CD8-positive, alpha-beta memory T cell (primary cell): ENCODE data around the gene RAI1. TPM values are rescaled to one million over a fixed set of nuclear protein-coding genes. Genes with fewer than 3 reads are reported as not detected.

Source experiments
- CTCF ChIA-PET: fragments of 350-600 bp; sonication (Branson Sonifier 250); formaldehyde crosslinking; loops from one replicate; lab custom pipeline; 2021; ENCODE audit warnings: antibody characterized with exemption; lab: Charles Lee
- POLR2A ChIA-PET: fragments of 350-600 bp; sonication (Branson Sonifier 250); formaldehyde crosslinking; loops from one replicate; lab custom pipeline; 2021; ENCODE audit warnings: antibody characterized with exemption; lab: Charles Lee
- DNase-seq, 5 donors: peaks; one replicate each; pipeline versions ENCODE4 v3.0.0 to v3.0.0-alpha.2; 2020 to 2022; ENCODE audit warnings: mixed read lengths in 1 of 5
- H3K27ac ChIP-seq: one replicate; pipeline ENCODE4 v1.7.0; 2013; ENCODE audit warnings: low read depth, mild to moderate bottlenecking, low read length, moderate library complexity
- H3K27me3 ChIP-seq: 2 replicates; pipeline ENCODE4 v1.7.0; 2013; ENCODE audit warnings: low read length, mild to moderate bottlenecking; ENCODE audit not compliant: insufficient read depth, poor library complexity, severe bottlenecking
- H3K36me3 ChIP-seq: 2 replicates; pipeline ENCODE4 v1.7.0; 2013; ENCODE audit warnings: mild to moderate bottlenecking, low read length, moderate library complexity; ENCODE audit not compliant: insufficient read depth
- H3K4me1 ChIP-seq: 2 replicates; pipeline ENCODE4 v1.7.0; 2013; ENCODE audit warnings: mild to moderate bottlenecking, low read length, moderate library complexity; ENCODE audit not compliant: insufficient read depth
- H3K4me3 ChIP-seq: 2 replicates; pipeline ENCODE4 v1.7.0; 2013; ENCODE audit warnings: mild to moderate bottlenecking, low read length
- H3K9me3 ChIP-seq: 2 replicates; pipeline ENCODE4 v1.7.0; 2013; ENCODE audit warnings: mild to moderate bottlenecking, low read length
- H3K27ac Mint-ChIP-seq, 8 donors: one replicate each; pipeline ENCODE4 v1.8.0; 2020 to 2021; ENCODE audit warnings: mixed read lengths in 8 of 8, mild to moderate bottlenecking in 6 of 8, inconsistent platforms in 3 of 8, moderate library complexity in 3 of 8
- H3K27me3 Mint-ChIP-seq, 2 donors: one replicate each; pipeline ENCODE4 v1.8.0; 2020 to 2021; ENCODE audit warnings: mixed read lengths in 2 of 2, mild to moderate bottlenecking in 1 of 2, moderate library complexity in 1 of 2
- H3K36me3 Mint-ChIP-seq, 3 donors: one replicate each; pipeline ENCODE4 v1.8.0; 2020 to 2021; ENCODE audit warnings: mixed read lengths in 3 of 3, inconsistent platforms in 1 of 3, mild to moderate bottlenecking in 1 of 3
- H3K4me1 Mint-ChIP-seq, 3 donors: one replicate each; pipeline ENCODE4 v1.8.0; 2020 to 2021; ENCODE audit warnings: mixed read lengths in 3 of 3, inconsistent platforms in 1 of 3, mild to moderate bottlenecking in 1 of 3
- H3K4me3 Mint-ChIP-seq, 7 donors: one replicate each; pipeline ENCODE4 v1.8.0; 2020 to 2021; ENCODE audit warnings: mixed read lengths in 7 of 7, mild to moderate bottlenecking in 6 of 7, moderate library complexity in 4 of 7, inconsistent platforms in 2 of 7
- H3K9me3 Mint-ChIP-seq, 5 donors: one replicate each; pipeline ENCODE4 v1.8.0; 2020 to 2022; ENCODE audit warnings: mixed read lengths in 5 of 5, mild to moderate bottlenecking in 3 of 5, moderate library complexity in 2 of 5, inconsistent platforms in 1 of 5
- polyA plus RNA-seq: library from polyadenylated mRNA; unstranded; fragments of 300-500 nt; fragmentation: Illumina TruSeq; gene quantifications from one replicate; pipeline ENCODE4 v1.2.3, GENCODE V29; 2021
- total RNA-seq, 2 experiments: library from RNA; stranded (reverse); gene quantifications; one replicate each; pipeline ENCODE4 v1.2.3, GENCODE V29; 2021

RAI1 gene
- total and polyA plus RNA-seq, 3 experiments from 2014 or later = 5.6 to 20.2 (median 19.7) TPM

- no peak for DNase-seq
- no peaks in the 10 kb centered on the region for H3K9me3 ChIP-seq
- ChIA-PET POLR2A (interaction anchor here (1.1 kb wide), 1 partner anchor 62 kb away, joined by 7 read pairs; no protein-coding TSS in a partner anchor), CTCF (no interaction called here)
- no peak overlapping the region for H3K27ac ChIP-seq
- H3K4me3 Mint-ChIP-seq = no peak overlapping the region
- no peaks in the 10 kb centered on the region for H3K4me1 ChIP-seq
- no peak overlapping the region for H3K27ac Mint-ChIP-seq
- no peaks in the 10 kb centered on the region for H3K36me3 ChIP-seq
- H3K9me3 Mint-ChIP-seq = no peaks in the 10 kb centered on the region
- H3K4me1 Mint-ChIP-seq = peaks cover 0 to 14% (median 4%) of the 10 kb centered on the region in 3 donors
- H3K27me3 Mint-ChIP-seq = no peaks in the 10 kb centered on the region
- H3K27me3 ChIP-seq = no peaks in the 10 kb centered on the region
- no peak overlapping the region for H3K4me3 ChIP-seq
- peaks cover 0 to 10% (median 2%) of the 10 kb centered on the region in 3 donors for H3K36me3 Mint-ChIP-seq
Observed at GRCh38 chr17:17704931-17705330, 23.7 kb downstream of the RAI1 start.

- Histone ChIP-seq H3K27ac (no peak overlapping the region), H3K4me1 (no peaks in the 10 kb centered on the region), H3K9me3 (no peaks in the 10 kb centered on the region), H3K4me3 (no peak overlapping the region), H3K27me3 (no peaks in the 10 kb centered on the region), H3K36me3 (no peaks in the 10 kb centered on the region)
- H3K4me3 Mint-ChIP-seq = no peak overlapping the region
- H3K27ac Mint-ChIP-seq = no peak overlapping the region
- no peaks in the 10 kb centered on the region for H3K27me3 Mint-ChIP-seq
- DNase-seq = no peak
- no peaks in the 10 kb centered on the region for H3K9me3 Mint-ChIP-seq
- peaks cover 0 to 14% (median 4%) of the 10 kb centered on the region in 3 donors for H3K4me1 Mint-ChIP-seq
- H3K36me3 Mint-ChIP-seq = peaks cover 0 to 10% (median 2%) of the 10 kb centered on the region in 3 donors
- POLR2A ChIA-PET = no interaction called here
- CTCF ChIA-PET = interaction anchor here (0.7 kb wide), 1 partner anchor 24 kb away, joined by 3 read pairs; no protein-coding TSS in a partner anchor
Observed at GRCh38 chr17:17706140-17707060, 25.1 kb downstream of the RAI1 start.

GRCh38 chr17:17708295-17708694 lies 27.0 kb downstream of the RAI1 start:
- H3K27ac ChIP-seq = no peak overlapping the region
- no peaks in the 10 kb centered on the region for H3K9me3 Mint-ChIP-seq
- ChIA-PET POLR2A (no interaction called here), CTCF (no interaction called here)
- H3K4me1 Mint-ChIP-seq = peaks cover 11 to 19% (median 11%) of the 10 kb centered on the region in 3 donors
- no peaks in the 10 kb centered on the region for H3K27me3 ChIP-seq
- no peak overlapping the region for H3K4me3 Mint-ChIP-seq
- H3K27me3 Mint-ChIP-seq = no peaks in the 10 kb centered on the region
- H3K9me3 ChIP-seq = no peaks in the 10 kb centered on the region
- DNase-seq = no peak
- H3K4me3 ChIP-seq = no peak overlapping the region
- peaks cover 5% of the 10 kb centered on the region for H3K4me1 ChIP-seq
- H3K36me3 Mint-ChIP-seq = peaks cover 0 to 10% (median 2%) of the 10 kb centered on the region in 3 donors
- H3K27ac Mint-ChIP-seq = no peak overlapping the region
- no peaks in the 10 kb centered on the region for H3K36me3 ChIP-seq

GRCh38 chr17:17708816-17709215 lies 27.6 kb downstream of the RAI1 start:
- H3K27ac ChIP-seq = no peak overlapping the region
- H3K27ac Mint-ChIP-seq = peak overlapping the region in 1 of 8 donors; percentile 29
- no peak for DNase-seq
- H3K4me1 ChIP-seq = peaks cover 5% of the 10 kb centered on the region
- no peaks in the 10 kb centered on the region for H3K27me3 Mint-ChIP-seq
- CTCF ChIA-PET = no interaction called here
- H3K9me3 ChIP-seq = no peaks in the 10 kb centered on the region
- H3K4me1 Mint-ChIP-seq = peaks cover 11 to 14% (median 11%) of the 10 kb centered on the region in 3 donors
- H3K4me3 Mint-ChIP-seq = no peak overlapping the region
- POLR2A ChIA-PET = no interaction called here
- no peaks in the 10 kb centered on the region for H3K9me3 Mint-ChIP-seq
- H3K4me3 ChIP-seq = no peak overlapping the region
- peaks cover 0 to 8% (median 2%) of the 10 kb centered on the region in 3 donors for H3K36me3 Mint-ChIP-seq
- H3K36me3 ChIP-seq = no peaks in the 10 kb centered on the region
- H3K27me3 ChIP-seq = no peaks in the 10 kb centered on the region

GRCh38 chr17:17709815-17710321 lies 28.6 kb downstream of the RAI1 start:
- CTCF ChIA-PET = no interaction called here
- POLR2A ChIA-PET = interaction anchor here (0.6 kb wide), 1 partner anchor 22 kb away, joined by 3 read pairs; no protein-coding TSS in a partner anchor
- no peak overlapping the region for H3K27ac ChIP-seq
- H3K27me3 Mint-ChIP-seq = no peaks in the 10 kb centered on the region
- peaks cover 11 to 16% (median 14%) of the 10 kb centered on the region in 3 donors for H3K4me1 Mint-ChIP-seq
- no peak overlapping the region for H3K4me3 ChIP-seq
- no peaks in the 10 kb centered on the region for H3K9me3 Mint-ChIP-seq
- H3K9me3 ChIP-seq = no peaks in the 10 kb centered on the region
- no peaks in the 10 kb centered on the region for H3K27me3 ChIP-seq
- no peak for DNase-seq
- H3K4me1 ChIP-seq = peaks cover 5% of the 10 kb centered on the region
- no peaks in the 10 kb centered on the region for H3K36me3 ChIP-seq
- peaks cover 0 to 7% (median 2%) of the 10 kb centered on the region in 3 donors for H3K36me3 Mint-ChIP-seq
- peak overlapping the region in 1 of 8 donors; percentile 77 for H3K27ac Mint-ChIP-seq
- no peak overlapping the region for H3K4me3 Mint-ChIP-seq

- Mint-ChIP-seq H3K4me1 (peaks cover 11 to 17% (median 14%) of the 10 kb centered on the region in 3 donors), H3K36me3 (peaks cover 0 to 2% (median 2%) of the 10 kb centered on the region in 3 donors), H3K27ac (peak overlapping the region in 1 of 8 donors; percentile 77), H3K4me3 (no peak overlapping the region), H3K9me3 (no peaks in the 10 kb centered on the region), H3K27me3 (no peaks in the 10 kb centered on the region)
- no peak for DNase-seq
- H3K36me3 ChIP-seq = no peaks in the 10 kb centered on the region
- H3K9me3 ChIP-seq = no peaks in the 10 kb centered on the region
- POLR2A ChIA-PET = interaction anchor here (0.6 kb wide), 1 partner anchor 22 kb away, joined by 3 read pairs; no protein-coding TSS in a partner anchor
- H3K4me3 ChIP-seq = no peak overlapping the region
- CTCF ChIA-PET = no interaction called here
- H3K4me1 ChIP-seq = peaks cover 5% of the 10 kb centered on the region
- H3K27ac ChIP-seq = no peak overlapping the region
- no peaks in the 10 kb centered on the region for H3K27me3 ChIP-seq
Observed at GRCh38 chr17:17710355-17710727, 29.1 kb downstream of the RAI1 start.

- ChIA-PET POLR2A (no interaction called here), CTCF (interaction anchor here (1.0 kb wide), 1 partner anchor 13 kb away, joined by 3 read pairs; no protein-coding TSS in a partner anchor)
- peaks cover 0 to 4% (median 2%) of the 10 kb centered on the region in 3 donors for H3K36me3 Mint-ChIP-seq
- Histone ChIP-seq H3K27ac (no peak overlapping the region), H3K9me3 (no peaks in the 10 kb centered on the region), H3K4me1 (peaks cover 5% of the 10 kb centered on the region), H3K36me3 (no peaks in the 10 kb centered on the region), H3K4me3 (no peak overlapping the region), H3K27me3 (no peaks in the 10 kb centered on the region)
- no peak overlapping the region for H3K4me3 Mint-ChIP-seq
- DNase-seq = no peak
- no peaks in the 10 kb centered on the region for H3K9me3 Mint-ChIP-seq
- peaks cover 11 to 17% (median 14%) of the 10 kb centered on the region in 3 donors for H3K4me1 Mint-ChIP-seq
- peaks cover 0 to 3% of the 10 kb centered on the region in 2 donors for H3K27me3 Mint-ChIP-seq
- H3K27ac Mint-ChIP-seq = no peak overlapping the region
Observed at GRCh38 chr17:17710728-17711541, 29.7 kb downstream of the RAI1 start.
